Activated naive CD8-positive, alpha-beta T cell treated with anti-CD3 and anti-CD28 coated beads for 36 hours (primary cell): Measurements from ENCODE around the gene RABEP2. TPM values are rescaled to one million over a fixed set of nuclear protein-coding genes. Genes with fewer than 3 reads are reported as not detected.

Experiments
- DNase-seq: peaks from one replicate; pipeline ENCODE4 v3.0.0; 2021
- H3K27ac Mint-ChIP-seq: one replicate; pipeline ENCODE4 v1.8.0; 2022; ENCODE audit warnings: mild to moderate bottlenecking, moderate library complexity, mixed read lengths
- H3K27me3 Mint-ChIP-seq: one replicate; pipeline ENCODE4 v1.8.0; 2022; ENCODE audit warnings: mild to moderate bottlenecking, mixed read lengths
- H3K36me3 Mint-ChIP-seq: one replicate; pipeline ENCODE4 v1.8.0; 2021; ENCODE audit warnings: mild to moderate bottlenecking, mixed read lengths
- H3K4me1 Mint-ChIP-seq: one replicate; pipeline ENCODE4 v1.8.0; 2021; ENCODE audit warnings: mixed read lengths
- H3K4me3 Mint-ChIP-seq: one replicate; pipeline ENCODE4 v1.8.0; 2022; ENCODE audit warnings: mild to moderate bottlenecking, moderate library complexity, mixed read lengths
- H3K9me3 Mint-ChIP-seq: one replicate; pipeline ENCODE4 v1.8.0; 2022; ENCODE audit warnings: mixed read lengths
- total RNA-seq, 2 experiments: library from RNA; stranded (reverse); gene quantifications; one replicate each; pipeline ENCODE4 v1.2.3, GENCODE V29; 2021

Gene RABEP2
- total RNA-seq, 2 experiments from 2014 or later = 11.4 to 12.5 TPM

GRCh38 chr16:28880955-28881354, 44.1 kb downstream of the RABEP2 start:
- H3K4me3 Mint-ChIP-seq = peak overlapping the region; percentile 6
- DNase-seq = no peak
- H3K4me1 Mint-ChIP-seq = peaks cover 27% of the 10 kb centered on the region
- peaks cover 2% of the 10 kb centered on the region for H3K36me3 Mint-ChIP-seq
- H3K27ac Mint-ChIP-seq = no peak overlapping the region
- peaks cover 15% of the 10 kb centered on the region for H3K27me3 Mint-ChIP-seq
- no peaks in the 10 kb centered on the region for H3K9me3 Mint-ChIP-seq

GRCh38 chr16:28880589-28880915, 44.5 kb downstream of the RABEP2 start:
- H3K36me3 Mint-ChIP-seq = peaks cover 2% of the 10 kb centered on the region
- H3K27ac Mint-ChIP-seq = no peak overlapping the region
- H3K27me3 Mint-ChIP-seq = peaks cover 15% of the 10 kb centered on the region
- no peak for DNase-seq
- no peaks in the 10 kb centered on the region for H3K9me3 Mint-ChIP-seq
- peaks cover 27% of the 10 kb centered on the region for H3K4me1 Mint-ChIP-seq
- H3K4me3 Mint-ChIP-seq = peak overlapping the region; percentile 6

GRCh38 chr16:28879841-28880588, 45.0 kb downstream of the RABEP2 start:
- H3K27ac Mint-ChIP-seq = peak overlapping the region; percentile 65
- H3K4me1 Mint-ChIP-seq = peaks cover 27% of the 10 kb centered on the region
- peak; percentile 88 for DNase-seq
- H3K36me3 Mint-ChIP-seq = peaks cover 2% of the 10 kb centered on the region
- H3K4me3 Mint-ChIP-seq = peak overlapping the region; percentile 88
- peaks cover 15% of the 10 kb centered on the region for H3K27me3 Mint-ChIP-seq
- H3K9me3 Mint-ChIP-seq = no peaks in the 10 kb centered on the region

GRCh38 chr16:28879261-28879840, 45.7 kb downstream of the RABEP2 start:
- Mint-ChIP-seq H3K4me1 (peaks cover 27% of the 10 kb centered on the region), H3K27me3 (peaks cover 15% of the 10 kb centered on the region), H3K4me3 (peak overlapping the region; percentile 88), H3K36me3 (peaks cover 2% of the 10 kb centered on the region), H3K27ac (peak overlapping the region; percentile 54), H3K9me3 (no peaks in the 10 kb centered on the region)
- DNase-seq = no peak

GRCh38 chr16:28878083-28878926, 46.7 kb downstream of the RABEP2 start, which contains the start of gene ATP2A1:
Gene ATP2A1, plus strand, starts transcription at chr16:28878488. Its CDS starts 184 bp downstream, at chr16:28878672.
- Mint-ChIP-seq H3K9me3 (no peaks in the 10 kb centered on the region), H3K4me3 (peak within 1 kb of the TSS; percentile 88), H3K4me1 (peaks cover 27% of the 10 kb centered on the region), H3K27me3 (peaks cover 15% of the 10 kb centered on the region), H3K27ac (no peak within 1 kb of the TSS), H3K36me3 (peaks cover 2% of the 10 kb centered on the region)
- no peak for DNase-seq

GRCh38 chr16:28877655-28878000, 47.4 kb downstream of the RABEP2 start:
- Mint-ChIP-seq H3K27me3 (peaks cover 15% of the 10 kb centered on the region), H3K4me1 (peaks cover 27% of the 10 kb centered on the region), H3K4me3 (peak overlapping the region; percentile 22), H3K27ac (no peak overlapping the region), H3K36me3 (peaks cover 4% of the 10 kb centered on the region), H3K9me3 (no peaks in the 10 kb centered on the region)
- DNase-seq = no peak

GRCh38 chr16:28876973-28877654, 47.9 kb downstream of the RABEP2 start:
- no peak for DNase-seq
- H3K27ac Mint-ChIP-seq = no peak overlapping the region
- no peak overlapping the region for H3K4me3 Mint-ChIP-seq
- H3K27me3 Mint-ChIP-seq = peaks cover 12% of the 10 kb centered on the region
- no peaks in the 10 kb centered on the region for H3K9me3 Mint-ChIP-seq
- H3K4me1 Mint-ChIP-seq = peaks cover 27% of the 10 kb centered on the region
- peaks cover 4% of the 10 kb centered on the region for H3K36me3 Mint-ChIP-seq

GRCh38 chr16:28876019-28876659, 48.9 kb downstream of the RABEP2 start:
- Mint-ChIP-seq H3K4me1 (peaks cover 25% of the 10 kb centered on the region), H3K36me3 (peaks cover 2% of the 10 kb centered on the region), H3K4me3 (no peak overlapping the region), H3K27me3 (peaks cover 7% of the 10 kb centered on the region), H3K27ac (no peak overlapping the region), H3K9me3 (no peaks in the 10 kb centered on the region)
- no peak for DNase-seq

- Mint-ChIP-seq H3K27me3 (no peaks in the 10 kb centered on the region), H3K4me1 (peaks cover 20% of the 10 kb centered on the region), H3K36me3 (peaks cover 2% of the 10 kb centered on the region), H3K27ac (no peak overlapping the region), H3K9me3 (no peaks in the 10 kb centered on the region), H3K4me3 (no peak overlapping the region)
- DNase-seq = no peak
These were observed 49.7 kb downstream of the RABEP2 start for GRCh38 chr16:28875134-28876018.

- no peaks in the 10 kb centered on the region for H3K9me3 Mint-ChIP-seq
These were observed 50.6 kb downstream of the RABEP2 start for GRCh38 chr16:28874406-28874805.

GRCh38 chr16:28873543-28874201, 51.4 kb downstream of the RABEP2 start:
- Mint-ChIP-seq H3K27ac (peak overlapping the region; percentile 54), H3K4me3 (no peak overlapping the region)

More at GRCh38 chr16:28874406-28874805, 50.6 kb downstream of the RABEP2 start:
- Mint-ChIP-seq H3K4me1 (peaks cover 19% of the 10 kb centered on the region), H3K4me3 (no peak overlapping the region), H3K27me3 (no peaks in the 10 kb centered on the region), H3K36me3 (peaks cover 4% of the 10 kb centered on the region), H3K27ac (no peak overlapping the region)
- no peak for DNase-seq

GRCh38 chr16:28872952-28873351, 52.1 kb downstream of the RABEP2 start:
- no peak overlapping the region for H3K4me3 Mint-ChIP-seq
- no peak for DNase-seq
- no peak overlapping the region for H3K27ac Mint-ChIP-seq

More at GRCh38 chr16:28873543-28874201, 51.4 kb downstream of the RABEP2 start:
- peaks cover 6% of the 10 kb centered on the region for H3K36me3 Mint-ChIP-seq
- no peaks in the 10 kb centered on the region for H3K27me3 Mint-ChIP-seq
- no peaks in the 10 kb centered on the region for H3K9me3 Mint-ChIP-seq
- peak; percentile 66 for DNase-seq
- H3K4me1 Mint-ChIP-seq = peaks cover 13% of the 10 kb centered on the region

GRCh38 chr16:28869201-28869600, 55.8 kb downstream of the RABEP2 start:
- Mint-ChIP-seq H3K27me3 (no peaks in the 10 kb centered on the region), H3K27ac (no peak overlapping the region), H3K36me3 (peaks cover 7% of the 10 kb centered on the region), H3K4me1 (peaks cover 12% of the 10 kb centered on the region), H3K4me3 (no peak overlapping the region), H3K9me3 (no peaks in the 10 kb centered on the region)
- DNase-seq = no peak

More at GRCh38 chr16:28872952-28873351, 52.1 kb downstream of the RABEP2 start:
- H3K36me3 Mint-ChIP-seq = peaks cover 7% of the 10 kb centered on the region
- no peaks in the 10 kb centered on the region for H3K9me3 Mint-ChIP-seq
- H3K4me1 Mint-ChIP-seq = peaks cover 7% of the 10 kb centered on the region
- H3K27me3 Mint-ChIP-seq = no peaks in the 10 kb centered on the region
